HL-60 (cell line): Measurements from ENCODE around the gene BLOC1S3.

Source experiments
- CTCF ChIP-seq: IDR thresholded peaks from one replicate; pipeline ENCODE4 v1.5.1; 2011; ENCODE audit warnings: low read length, control low read depth, inconsistent platforms; ENCODE audit not compliant: insufficient read depth
- GABPA ChIP-seq: IDR thresholded peaks from 2 replicates; pipeline ENCODE4 v1.6.1; 2012; ENCODE audit warnings: low read depth
- SPI1 ChIP-seq: IDR thresholded peaks from 2 replicates; pipeline ENCODE4 v1.6.1; 2012; ENCODE audit warnings: low read depth, mild to moderate bottlenecking, borderline replicate concordance

DNA sequence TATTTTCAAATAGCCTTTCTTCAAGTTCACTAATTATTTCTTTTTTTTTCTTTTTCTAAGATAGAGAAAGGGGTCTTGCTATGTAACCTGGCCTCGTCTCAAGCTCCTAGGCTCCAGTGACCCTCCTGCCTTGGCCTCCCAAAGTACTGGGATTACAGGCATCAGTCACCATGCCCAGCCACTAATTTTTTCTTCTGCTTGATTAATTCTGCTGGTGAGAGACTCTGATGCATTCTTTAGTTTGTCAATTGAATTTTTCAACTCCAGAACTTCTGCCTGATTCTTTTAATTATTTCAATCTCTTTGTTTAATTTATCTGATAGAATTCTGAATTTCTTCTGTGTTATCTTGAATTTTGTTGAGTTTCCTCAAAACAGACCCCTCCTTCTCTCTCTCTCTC is 11.4 kb downstream of the BLOC1S3 start:
- TF ChIP-seq CTCF (no peak), GABPA (no peak), SPI1 (no peak)
